ENCODE results near the gene UVRAG.

The UVRAG gene

DNA sequence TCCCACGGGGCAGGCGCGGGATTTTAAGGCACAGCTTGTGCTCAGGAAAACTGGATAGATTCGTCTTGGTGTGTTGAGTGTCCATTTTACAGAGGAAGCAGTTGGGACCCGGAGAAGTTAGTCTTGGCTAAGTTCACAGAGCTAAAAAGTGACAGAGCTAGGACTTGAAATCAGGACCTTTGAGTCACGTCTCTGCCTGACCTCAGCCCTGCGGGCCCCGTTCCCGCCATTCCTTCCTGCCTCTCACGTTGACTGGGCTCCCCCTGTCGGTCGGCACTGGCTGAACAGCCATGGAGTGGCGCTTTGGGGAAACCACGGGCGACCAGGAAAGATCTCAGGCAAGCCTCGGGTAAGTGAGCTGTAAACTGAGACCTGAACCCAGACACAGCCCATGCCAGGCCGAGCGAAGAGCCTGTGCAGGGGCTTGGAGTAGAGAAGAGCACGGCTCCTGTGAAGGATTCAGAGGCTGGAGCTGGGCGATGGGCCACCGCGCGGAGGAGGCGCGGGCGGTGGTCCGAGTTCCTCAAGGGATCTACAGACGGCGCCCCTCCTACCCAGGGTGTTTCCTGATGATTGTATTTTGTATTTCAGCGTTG, 337.2 kb downstream of the UVRAG start (continued):
- TF ChIP-seq, protein P1, sequence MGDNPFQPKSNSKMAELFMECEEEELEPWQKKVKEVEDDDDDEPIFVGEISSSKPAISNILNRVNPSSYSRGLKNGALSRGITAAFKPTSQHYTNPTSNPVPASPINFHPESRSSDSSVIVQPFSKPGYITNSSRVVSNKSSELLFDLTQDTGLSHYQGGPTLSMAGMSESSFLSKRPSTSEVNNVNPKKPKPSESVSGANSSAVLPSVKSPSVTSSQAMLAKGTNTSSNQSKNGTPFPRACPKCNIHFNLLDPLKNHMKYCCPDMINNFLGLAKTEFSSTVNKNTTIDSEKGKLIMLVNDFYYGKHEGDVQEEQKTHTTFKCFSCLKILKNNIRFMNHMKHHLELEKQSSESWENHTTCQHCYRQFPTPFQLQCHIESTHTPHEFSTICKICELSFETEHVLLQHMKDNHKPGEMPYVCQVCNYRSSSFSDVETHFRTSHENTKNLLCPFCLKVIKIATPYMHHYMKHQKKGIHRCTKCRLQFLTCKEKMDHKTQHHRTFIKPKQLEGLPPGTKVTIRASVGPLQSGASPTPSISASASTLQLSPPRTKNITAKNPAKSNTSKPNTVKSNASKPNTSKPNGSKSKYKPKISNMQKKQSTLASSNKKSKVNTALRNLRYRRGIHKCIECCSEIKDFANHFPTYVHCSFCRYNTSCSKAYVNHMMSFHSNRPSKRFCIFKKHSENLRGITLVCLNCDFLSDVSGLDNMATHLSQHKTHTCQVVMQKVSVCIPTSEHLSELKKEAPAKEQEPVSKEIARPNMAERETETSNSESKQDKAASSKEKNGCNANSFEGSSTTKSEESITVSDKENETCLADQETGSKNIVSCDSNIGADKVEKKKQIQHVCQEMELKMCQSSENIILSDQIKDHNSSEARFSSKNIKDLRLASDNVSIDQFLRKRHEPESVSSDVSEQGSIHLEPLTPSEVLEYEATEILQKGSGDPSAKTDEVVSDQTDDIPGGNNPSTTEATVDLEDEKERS (tag by site-specific recombination; IDR thresholded peaks at IDR 0.05), result no peak
- TF ChIP-seq ZNF747 (tag by site-specific recombination; IDR thresholded peaks at IDR 0.05) (no peak), HOXC10 (CRISPR knock-in tag; IDR thresholded peaks at IDR 0.05) (no peak), ZNF580 (tag by site-specific recombination; IDR thresholded peaks at IDR 0.05) (0 out of 2 replicates have a peak, but pooled peaks have one; percentile 35), ZNF600 (tag by site-specific recombination; IDR thresholded peaks at IDR 0.05) (no peak), ZNF16 (tag by site-specific recombination; IDR thresholded peaks at IDR 0.05; ENCODE audit: low read depth) (no peak), PATZ1 (tag by site-specific recombination; IDR thresholded peaks at IDR 0.05) (no peak), ZBTB17 (tag by site-specific recombination; IDR thresholded peaks at IDR 0.05) (peak; percentile 41; the same call in 1 of the 2 replicates), ZNF654 (tag by site-specific recombination; IDR thresholded peaks at IDR 0.05; ENCODE audit: low read depth) (peak; percentile 66), ZFP37 (tag by site-specific recombination; IDR thresholded peaks at IDR 0.05) (0 out of 2 replicates have a peak, but pooled peaks have one; percentile 31), ZNF335 (tag by site-specific recombination; conservative IDR thresholded peaks at IDR 0.05) (peak; percentile 64; the same call in 1 of the 2 replicates), GLIS2 (tag by site-specific recombination; IDR thresholded peaks at IDR 0.05) (no peak), ZNF629 (tag by site-specific recombination; IDR thresholded peaks at IDR 0.05) (0 out of 2 replicates have a peak, but pooled peaks have one; percentile 14), YY2 (tag by site-specific recombination; IDR thresholded peaks at IDR 0.05) (peak; percentile 55; the same call in 1 of the 2 replicates), ELK4 (IDR thresholded peaks at IDR 0.05; ENCODE audit: borderline replicate concordance, low read depth, low read length) (no peak), HOXA7 (CRISPR knock-in tag; IDR thresholded peaks at IDR 0.05; ENCODE audit: borderline replicate concordance) (no peak), ZNF366 (tag by site-specific recombination; conservative IDR thresholded peaks at IDR 0.05) (peak; percentile 67), ZFP41 (tag by site-specific recombination; IDR thresholded peaks at IDR 0.05; ENCODE audit: borderline replicate concordance) (no peak), ZNF341 (tag by site-specific recombination; IDR thresholded peaks at IDR 0.05; ENCODE audit: low read depth) (no peak), EGR2 (tag by site-specific recombination; IDR thresholded peaks at IDR 0.05; ENCODE audit: low read depth) (no peak)
- TF ChIP-seq, protein P2, sequence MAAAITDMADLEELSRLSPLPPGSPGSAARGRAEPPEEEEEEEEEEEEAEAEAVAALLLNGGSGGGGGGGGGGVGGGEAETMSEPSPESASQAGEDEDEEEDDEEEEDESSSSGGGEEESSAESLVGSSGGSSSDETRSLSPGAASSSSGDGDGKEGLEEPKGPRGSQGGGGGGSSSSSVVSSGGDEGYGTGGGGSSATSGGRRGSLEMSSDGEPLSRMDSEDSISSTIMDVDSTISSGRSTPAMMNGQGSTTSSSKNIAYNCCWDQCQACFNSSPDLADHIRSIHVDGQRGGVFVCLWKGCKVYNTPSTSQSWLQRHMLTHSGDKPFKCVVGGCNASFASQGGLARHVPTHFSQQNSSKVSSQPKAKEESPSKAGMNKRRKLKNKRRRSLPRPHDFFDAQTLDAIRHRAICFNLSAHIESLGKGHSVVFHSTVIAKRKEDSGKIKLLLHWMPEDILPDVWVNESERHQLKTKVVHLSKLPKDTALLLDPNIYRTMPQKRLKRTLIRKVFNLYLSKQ (tag by site-specific recombination; IDR thresholded peaks at IDR 0.05; ENCODE audit: borderline replicate concordance), result no peak
- TF ChIP-seq, protein P3, sequence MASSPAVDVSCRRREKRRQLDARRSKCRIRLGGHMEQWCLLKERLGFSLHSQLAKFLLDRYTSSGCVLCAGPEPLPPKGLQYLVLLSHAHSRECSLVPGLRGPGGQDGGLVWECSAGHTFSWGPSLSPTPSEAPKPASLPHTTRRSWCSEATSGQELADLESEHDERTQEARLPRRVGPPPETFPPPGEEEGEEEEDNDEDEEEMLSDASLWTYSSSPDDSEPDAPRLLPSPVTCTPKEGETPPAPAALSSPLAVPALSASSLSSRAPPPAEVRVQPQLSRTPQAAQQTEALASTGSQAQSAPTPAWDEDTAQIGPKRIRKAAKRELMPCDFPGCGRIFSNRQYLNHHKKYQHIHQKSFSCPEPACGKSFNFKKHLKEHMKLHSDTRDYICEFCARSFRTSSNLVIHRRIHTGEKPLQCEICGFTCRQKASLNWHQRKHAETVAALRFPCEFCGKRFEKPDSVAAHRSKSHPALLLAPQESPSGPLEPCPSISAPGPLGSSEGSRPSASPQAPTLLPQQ (tag by site-specific recombination; IDR thresholded peaks at IDR 0.05), result peak; percentile 67
- TF ChIP-seq, protein P4, sequence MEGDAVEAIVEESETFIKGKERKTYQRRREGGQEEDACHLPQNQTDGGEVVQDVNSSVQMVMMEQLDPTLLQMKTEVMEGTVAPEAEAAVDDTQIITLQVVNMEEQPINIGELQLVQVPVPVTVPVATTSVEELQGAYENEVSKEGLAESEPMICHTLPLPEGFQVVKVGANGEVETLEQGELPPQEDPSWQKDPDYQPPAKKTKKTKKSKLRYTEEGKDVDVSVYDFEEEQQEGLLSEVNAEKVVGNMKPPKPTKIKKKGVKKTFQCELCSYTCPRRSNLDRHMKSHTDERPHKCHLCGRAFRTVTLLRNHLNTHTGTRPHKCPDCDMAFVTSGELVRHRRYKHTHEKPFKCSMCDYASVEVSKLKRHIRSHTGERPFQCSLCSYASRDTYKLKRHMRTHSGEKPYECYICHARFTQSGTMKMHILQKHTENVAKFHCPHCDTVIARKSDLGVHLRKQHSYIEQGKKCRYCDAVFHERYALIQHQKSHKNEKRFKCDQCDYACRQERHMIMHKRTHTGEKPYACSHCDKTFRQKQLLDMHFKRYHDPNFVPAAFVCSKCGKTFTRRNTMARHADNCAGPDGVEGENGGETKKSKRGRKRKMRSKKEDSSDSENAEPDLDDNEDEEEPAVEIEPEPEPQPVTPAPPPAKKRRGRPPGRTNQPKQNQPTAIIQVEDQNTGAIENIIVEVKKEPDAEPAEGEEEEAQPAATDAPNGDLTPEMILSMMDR (tag by site-specific recombination; IDR thresholded peaks at IDR 0.05), result peak; percentile 87
- TF ChIP-seq, protein P5, sequence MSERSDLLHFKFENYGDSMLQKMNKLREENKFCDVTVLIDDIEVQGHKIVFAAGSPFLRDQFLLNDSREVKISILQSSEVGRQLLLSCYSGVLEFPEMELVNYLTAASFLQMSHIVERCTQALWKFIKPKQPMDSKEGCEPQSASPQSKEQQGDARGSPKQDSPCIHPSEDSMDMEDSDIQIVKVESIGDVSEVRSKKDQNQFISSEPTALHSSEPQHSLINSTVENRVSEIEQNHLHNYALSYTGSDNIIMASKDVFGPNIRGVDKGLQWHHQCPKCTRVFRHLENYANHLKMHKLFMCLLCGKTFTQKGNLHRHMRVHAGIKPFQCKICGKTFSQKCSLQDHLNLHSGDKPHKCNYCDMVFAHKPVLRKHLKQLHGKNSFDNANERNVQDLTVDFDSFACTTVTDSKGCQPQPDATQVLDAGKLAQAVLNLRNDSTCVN (tag by site-specific recombination; optimal IDR thresholded peaks at IDR 0.05), result peak; percentile 15

All from HEK293 (cell line).